Sigmoid colon (tissue), 4 donors: ENCODE data around the gene DAO.

Experiments used
- EP300 ChIP-seq, 4 donors: sonication (generic); formaldehyde crosslinking; IDR thresholded peaks; one replicate each; pipeline ENCODE4 v1.6.1; 2017; ENCODE audit warnings: antibody characterized with exemption in 4 of 4
- POLR2A ChIP-seq, 2 donors: fragments of 450-650 bp; IDR thresholded peaks; one replicate each; pipeline ENCODE4 v1.6.1; 2016; ENCODE audit warnings: antibody characterized with exemption in 2 of 2, mild to moderate bottlenecking in 2 of 2, moderate library complexity in 2 of 2
- POLR2AphosphoS5 ChIP-seq, 4 donors: sonication (generic); formaldehyde crosslinking; IDR thresholded peaks; one replicate each; pipeline ENCODE4 v1.6.1; 2017; ENCODE audit warnings: antibody characterized with exemption in 4 of 4
- TF ChIP-seq, protein P1 (sequence below), 4 experiments: fragments of 450-650 bp in 3 of 4; fragments of 200-600 bp in 1 of 4; IDR thresholded peaks; one replicate each; pipeline ENCODE4 v1.5.1; 2016 to 2019; ENCODE audit warnings: antibody characterized with exemption in 4 of 4, mild to moderate bottlenecking in 3 of 4, moderate library complexity in 2 of 4

DNA sequence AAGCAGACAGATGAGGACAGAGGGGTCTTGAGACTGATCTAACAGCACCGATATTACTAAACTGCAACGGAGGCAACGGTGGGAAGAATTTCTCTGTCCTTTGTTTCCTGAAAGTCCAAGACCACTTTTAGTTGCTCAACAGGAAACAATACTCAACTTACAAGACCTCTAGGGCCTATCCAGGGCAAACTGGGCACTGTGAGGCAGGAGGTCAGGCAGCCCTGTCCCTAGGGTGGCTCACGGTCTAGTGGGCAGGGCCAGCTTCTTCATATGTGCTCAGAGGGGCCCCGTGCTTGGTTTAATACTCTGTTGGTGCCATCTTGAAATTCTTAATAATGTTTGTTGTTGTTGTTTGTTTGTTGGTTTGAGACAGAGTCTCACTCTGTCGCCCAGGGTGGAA, 36.7 kb upstream of the DAO start:
- TF ChIP-seq, protein P1, sequence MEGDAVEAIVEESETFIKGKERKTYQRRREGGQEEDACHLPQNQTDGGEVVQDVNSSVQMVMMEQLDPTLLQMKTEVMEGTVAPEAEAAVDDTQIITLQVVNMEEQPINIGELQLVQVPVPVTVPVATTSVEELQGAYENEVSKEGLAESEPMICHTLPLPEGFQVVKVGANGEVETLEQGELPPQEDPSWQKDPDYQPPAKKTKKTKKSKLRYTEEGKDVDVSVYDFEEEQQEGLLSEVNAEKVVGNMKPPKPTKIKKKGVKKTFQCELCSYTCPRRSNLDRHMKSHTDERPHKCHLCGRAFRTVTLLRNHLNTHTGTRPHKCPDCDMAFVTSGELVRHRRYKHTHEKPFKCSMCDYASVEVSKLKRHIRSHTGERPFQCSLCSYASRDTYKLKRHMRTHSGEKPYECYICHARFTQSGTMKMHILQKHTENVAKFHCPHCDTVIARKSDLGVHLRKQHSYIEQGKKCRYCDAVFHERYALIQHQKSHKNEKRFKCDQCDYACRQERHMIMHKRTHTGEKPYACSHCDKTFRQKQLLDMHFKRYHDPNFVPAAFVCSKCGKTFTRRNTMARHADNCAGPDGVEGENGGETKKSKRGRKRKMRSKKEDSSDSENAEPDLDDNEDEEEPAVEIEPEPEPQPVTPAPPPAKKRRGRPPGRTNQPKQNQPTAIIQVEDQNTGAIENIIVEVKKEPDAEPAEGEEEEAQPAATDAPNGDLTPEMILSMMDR (IDR thresholded peaks at IDR 0.05): no peak
- TF ChIP-seq POLR2A (IDR thresholded peaks at IDR 0.05) (no peak), POLR2AphosphoS5 (IDR thresholded peaks at IDR 0.05) (no peak), EP300 (IDR thresholded peaks at IDR 0.05) (no peak)
